ENCODE data around the gene SCN8A.
"Not testable (repeated sequence)": the region's sequence is repeated elsewhere in the genome, so short reads cannot be mapped to it uniquely, and the experiment has no call there.

Gene SCN8A

DNA sequence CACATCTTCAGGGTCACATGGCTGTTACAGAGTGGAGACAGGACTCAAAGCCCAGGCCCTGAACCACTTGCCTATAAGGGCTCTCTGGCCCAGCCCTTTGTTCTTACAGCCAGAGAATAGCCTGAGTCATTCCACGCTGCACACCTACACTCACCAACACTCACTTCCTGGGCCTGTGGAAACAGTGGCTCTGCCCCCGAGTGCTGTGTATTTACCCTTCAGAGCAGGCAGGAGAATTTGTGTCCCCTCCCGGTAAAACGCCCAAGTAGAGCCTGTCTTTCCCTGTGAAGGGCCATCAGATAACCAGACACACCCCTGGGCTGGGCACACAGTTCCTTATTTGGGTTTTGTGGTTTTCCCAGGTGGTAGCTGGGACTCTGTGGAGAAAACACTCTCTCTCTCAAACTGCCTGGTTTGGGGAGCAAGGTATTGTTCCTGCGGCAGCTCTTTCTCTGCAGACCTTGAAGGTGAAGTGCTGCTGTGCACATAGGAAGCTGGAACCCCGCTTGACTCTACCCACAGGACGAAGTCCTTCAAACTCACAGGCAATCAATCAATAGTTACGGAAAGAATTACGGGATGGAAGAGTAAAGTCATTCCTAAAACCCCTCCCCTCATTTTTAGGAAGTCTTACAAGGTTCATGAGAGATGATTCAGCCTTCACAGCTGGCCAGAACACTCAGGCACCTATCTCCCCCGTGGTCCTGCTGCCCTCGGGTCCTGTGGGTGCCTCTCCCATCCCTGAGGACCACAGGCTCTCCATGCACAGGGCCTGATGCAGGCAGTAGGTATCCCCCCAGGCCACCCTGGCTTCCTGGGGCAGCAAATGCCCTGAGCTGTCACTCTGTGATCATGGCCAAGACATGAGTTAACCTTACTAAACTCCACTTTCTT is 237.1 kb downstream of the SCN8A start:
- TF ChIP-seq, protein P1, sequence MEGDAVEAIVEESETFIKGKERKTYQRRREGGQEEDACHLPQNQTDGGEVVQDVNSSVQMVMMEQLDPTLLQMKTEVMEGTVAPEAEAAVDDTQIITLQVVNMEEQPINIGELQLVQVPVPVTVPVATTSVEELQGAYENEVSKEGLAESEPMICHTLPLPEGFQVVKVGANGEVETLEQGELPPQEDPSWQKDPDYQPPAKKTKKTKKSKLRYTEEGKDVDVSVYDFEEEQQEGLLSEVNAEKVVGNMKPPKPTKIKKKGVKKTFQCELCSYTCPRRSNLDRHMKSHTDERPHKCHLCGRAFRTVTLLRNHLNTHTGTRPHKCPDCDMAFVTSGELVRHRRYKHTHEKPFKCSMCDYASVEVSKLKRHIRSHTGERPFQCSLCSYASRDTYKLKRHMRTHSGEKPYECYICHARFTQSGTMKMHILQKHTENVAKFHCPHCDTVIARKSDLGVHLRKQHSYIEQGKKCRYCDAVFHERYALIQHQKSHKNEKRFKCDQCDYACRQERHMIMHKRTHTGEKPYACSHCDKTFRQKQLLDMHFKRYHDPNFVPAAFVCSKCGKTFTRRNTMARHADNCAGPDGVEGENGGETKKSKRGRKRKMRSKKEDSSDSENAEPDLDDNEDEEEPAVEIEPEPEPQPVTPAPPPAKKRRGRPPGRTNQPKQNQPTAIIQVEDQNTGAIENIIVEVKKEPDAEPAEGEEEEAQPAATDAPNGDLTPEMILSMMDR (IDR thresholded peaks at IDR 0.05): no peak
- DNase-seq (ENCODE audit: low spot score): no peak
- H3K27ac ChIP-seq: no peak overlapping the region
- no peak overlapping the region for H3K4me3 ChIP-seq

DNA sequence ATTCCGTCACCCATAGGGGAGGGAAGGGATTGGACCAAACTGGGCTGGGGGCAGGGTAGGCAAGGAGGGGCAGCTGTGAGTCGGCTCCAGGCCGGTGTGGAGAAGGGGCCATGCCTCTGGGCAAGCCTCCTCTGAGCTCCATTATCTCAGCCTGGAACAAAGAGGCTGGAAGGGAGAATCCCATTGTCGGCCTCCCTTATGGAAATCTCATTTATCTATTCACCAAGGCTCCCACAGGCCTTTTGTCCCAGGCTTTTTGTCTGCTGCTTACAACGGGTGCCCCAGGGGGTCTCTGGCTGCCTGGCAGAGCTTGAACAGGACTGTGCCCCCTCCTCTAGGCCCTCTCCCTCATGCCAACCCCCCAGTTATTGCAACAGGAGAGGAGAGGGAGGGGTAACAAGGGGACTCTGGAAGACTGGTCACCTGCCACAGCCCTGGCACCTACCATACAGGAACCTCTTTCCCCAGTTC is 238.0 kb downstream of the SCN8A start:
- TF ChIP-seq, protein P1 (IDR thresholded peaks at IDR 0.05): no peak
- DNase-seq (ENCODE audit: low spot score): no peak
- no peak overlapping the region for H3K27ac ChIP-seq
- H3K4me3 ChIP-seq: no peak overlapping the region

DNA sequence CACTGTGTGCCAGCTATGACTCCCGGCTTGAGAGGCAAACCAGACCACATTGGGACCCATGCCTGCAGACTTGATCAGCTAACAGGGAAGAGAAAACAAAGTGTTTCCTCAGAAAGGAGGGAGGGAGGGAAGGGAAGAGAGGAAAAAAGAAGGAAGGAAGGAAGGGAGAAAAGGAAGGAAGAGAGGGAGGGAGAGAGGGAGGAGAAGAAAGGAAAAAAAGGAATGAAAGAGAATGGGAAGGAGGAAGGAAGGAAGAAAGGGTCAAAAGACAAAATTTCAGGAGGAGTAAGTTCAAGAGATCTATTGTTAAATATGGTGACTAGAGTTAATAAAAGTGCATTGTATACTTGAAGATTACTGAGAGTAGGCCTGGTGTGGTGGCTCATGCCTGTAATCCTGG is 238.6 kb downstream of the SCN8A start:
- no peak for DNase-seq (ENCODE audit: low spot score)
- Histone ChIP-seq H3K4me3 (no peak overlapping the region), H3K27ac (no peak overlapping the region)
- TF ChIP-seq, protein P1 (IDR thresholded peaks at IDR 0.05): no peak

DNA sequence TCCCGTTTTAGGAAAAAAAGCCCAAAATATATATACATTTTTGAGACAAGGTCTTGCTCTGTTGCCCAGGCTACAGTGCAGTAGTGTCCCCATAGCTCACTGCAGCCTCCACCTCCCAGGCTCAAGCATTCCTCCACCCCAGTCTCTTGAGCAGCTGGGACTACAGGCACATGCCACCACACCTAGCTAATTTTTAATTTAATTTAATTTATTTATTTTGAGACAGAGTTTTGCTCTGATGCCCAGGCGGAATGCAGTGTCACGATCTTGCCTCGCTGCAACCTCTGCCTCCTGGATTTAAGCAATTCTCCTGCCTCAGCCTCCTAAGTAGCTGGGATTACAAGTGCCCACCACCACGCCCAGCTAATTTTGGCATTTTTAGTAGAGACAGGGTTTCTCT is 240.8 kb downstream of the SCN8A start:
- not testable (repeated sequence) for H3K4me3 ChIP-seq; DNase-seq (ENCODE audit: low spot score); H3K27ac ChIP-seq

DNA sequence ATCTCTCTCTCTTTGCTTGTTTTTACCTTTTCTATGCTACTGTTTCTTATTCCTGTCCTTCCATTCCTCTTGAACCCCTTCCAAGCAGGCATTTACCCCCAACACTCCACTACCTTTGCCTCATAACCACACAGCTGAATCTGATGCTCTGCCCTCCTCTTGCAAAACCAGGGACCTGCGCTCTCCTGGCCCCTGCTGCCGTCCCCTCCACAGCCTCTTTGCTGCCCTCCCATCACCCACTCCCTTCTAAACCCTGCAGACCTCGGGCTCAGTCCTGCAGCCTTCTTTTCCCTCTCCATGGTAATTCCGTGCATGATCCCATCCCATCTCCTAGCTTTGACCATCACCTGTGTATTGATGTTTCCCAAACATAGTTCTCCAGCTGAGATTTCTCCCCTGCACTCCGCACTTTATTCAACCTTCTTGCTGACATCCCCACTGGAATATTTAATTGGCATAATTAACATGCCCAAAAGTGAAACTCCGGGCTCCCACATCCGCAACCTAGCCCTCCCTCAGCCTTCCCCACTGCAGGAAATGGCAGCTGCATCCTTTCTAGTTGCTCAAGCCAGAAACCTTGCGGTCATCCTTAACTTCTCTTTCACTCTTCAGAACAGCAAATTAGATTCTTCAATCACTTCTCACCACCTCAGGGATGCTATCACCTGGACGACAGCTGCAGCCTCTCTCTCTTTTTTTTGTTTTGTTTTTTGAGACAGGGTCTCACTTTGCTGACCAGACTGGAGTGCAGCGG is 241.5 kb downstream of the SCN8A start:
- no peak for DNase-seq (ENCODE audit: low spot score)
- no peak overlapping the region for H3K4me3 ChIP-seq
- H3K27ac ChIP-seq: no peak overlapping the region
- TF ChIP-seq, protein P1 (IDR thresholded peaks at IDR 0.05): no peak

DNA sequence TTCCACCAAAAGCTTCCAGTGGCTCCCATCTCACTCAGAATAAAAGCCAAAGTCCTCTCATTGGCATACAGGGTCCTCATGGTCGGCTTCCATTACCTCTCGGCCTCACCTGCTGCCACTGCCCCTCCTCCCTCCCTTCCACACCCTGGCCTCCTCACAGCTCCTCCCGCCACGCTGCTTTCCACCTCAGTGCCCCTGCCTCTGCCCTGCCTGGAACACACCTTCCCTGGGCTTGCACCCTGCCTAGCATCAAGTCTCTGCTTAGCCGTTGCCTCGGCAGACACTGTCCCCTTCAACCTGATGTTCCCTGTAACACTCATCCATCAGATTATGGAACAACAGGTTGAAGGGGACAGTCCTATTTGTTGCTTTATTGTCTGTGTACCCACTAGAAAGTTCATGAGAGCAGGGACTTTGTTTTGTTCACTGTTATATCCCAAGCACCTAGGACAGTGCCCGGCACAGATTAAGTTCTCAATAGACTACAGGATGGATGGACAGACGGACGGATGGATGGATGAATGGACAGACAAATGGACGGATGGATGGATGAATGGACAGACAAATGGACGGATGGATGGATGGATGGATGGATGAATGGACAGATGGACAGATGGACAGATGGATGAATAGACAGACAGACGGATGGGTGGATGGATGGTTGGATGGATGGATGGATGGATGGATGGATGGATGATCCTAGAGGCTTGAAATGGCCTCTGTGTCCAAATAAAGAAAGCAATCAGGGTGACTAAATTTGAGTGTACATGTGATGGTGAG is 242.6 kb downstream of the SCN8A start:
- Histone ChIP-seq H3K27ac (no peak overlapping the region), H3K4me3 (no peak overlapping the region)
- TF ChIP-seq, protein P1 (IDR thresholded peaks at IDR 0.05): no peak
- no peak for DNase-seq (ENCODE audit: low spot score)

DNA sequence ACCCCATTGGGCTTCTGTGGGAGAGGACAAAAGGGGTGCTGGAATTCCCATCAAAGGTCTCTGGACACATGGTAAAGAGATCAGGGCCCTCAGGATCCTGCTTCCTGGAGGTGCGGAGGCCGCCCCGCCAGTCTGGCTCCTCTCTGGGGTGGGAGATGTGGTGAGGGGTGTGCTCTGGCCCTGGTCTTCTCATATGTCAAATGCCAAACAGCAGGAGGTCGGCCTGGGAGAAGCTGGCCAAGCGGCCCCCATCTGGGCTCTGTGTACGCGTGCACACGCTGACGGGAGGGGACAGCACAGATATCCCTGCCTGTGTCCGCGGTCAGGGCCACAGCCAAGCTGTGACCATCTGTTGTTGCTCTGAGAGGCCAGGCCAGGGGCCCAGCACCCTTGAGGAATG is 243.4 kb downstream of the SCN8A start:
- TF ChIP-seq, protein P1 (IDR thresholded peaks at IDR 0.05): no peak
- Histone ChIP-seq H3K4me3 (no peak overlapping the region), H3K27ac (no peak overlapping the region)
- DNase-seq (ENCODE audit: low spot score): no peak
